ENCODE measurements around the gene TUBB4B.

Gene TUBB4B

GRCh38 chr9:137240318-137240840, 708 bp upstream of the TUBB4B start (continued):
- peak; percentile 85 for TF ChIP-seq EGR2 (tag by site-specific recombination; IDR thresholded peaks at IDR 0.05; ENCODE audit: low read depth)

- peak overlapping the region; percentile 89 for H3K27ac ChIP-seq (ENCODE audit: extremely low read depth, low read depth, low read length)
- ChIA-PET POLR2A (interaction anchor here (0.6 to 11.5 kb wide), 56 partner anchors 12 to 514 kb away, joined by 3 to 336 read pairs (median 6); partner anchors contain the start of genes ANAPC2, ARRDC1, CYSRT1 and EXD3), CTCF (interaction anchor here (0.8 to 1.6 kb wide), 5 partner anchors 12 to 212 kb away, joined by 3 to 13 read pairs (median 5); partner anchors contain the start of genes CYSRT1, NELFB and NPDC1)
- H3K4me1 ChIP-seq (ENCODE audit: control insufficient read depth, insufficient read depth, low read length): peaks cover 6% of the 10 kb centered on the region; the same call in 1 of the 2 replicates
- H3K36me3 ChIP-seq (ENCODE audit: control insufficient read depth in 2 of 2, insufficient read depth in 1 of 2, low read length in 2 of 2): peaks cover 0 to 32% of the 10 kb centered on the region in 2 experiments; a peak in 1 of 3 replicates
- H3K4me3 ChIP-seq (ENCODE audit: low read depth, low read length): peak overlapping the region; percentile 83
- H3K9me3 ChIP-seq (ENCODE audit: control insufficient read depth, insufficient read depth, low read depth, low read length): no peaks in the 10 kb centered on the region
- no peak for TF ChIP-seq HOXA7 (CRISPR knock-in tag; IDR thresholded peaks at IDR 0.05; ENCODE audit: borderline replicate concordance)
- no peak for TF ChIP-seq ZNF155 (tag by site-specific recombination; IDR thresholded peaks at IDR 0.05)
- no peak for TF ChIP-seq ZBTB6 (tag by site-specific recombination; IDR thresholded peaks at IDR 0.05)
- TF ChIP-seq ZSCAN16 (tag by site-specific recombination; IDR thresholded peaks at IDR 0.05): no peak
- no peak for TF ChIP-seq MZF1 (tag by site-specific recombination; IDR thresholded peaks at IDR 0.05; ENCODE audit: borderline replicate concordance)
- no peak for TF ChIP-seq ZNF544 (tag by site-specific recombination; IDR thresholded peaks at IDR 0.05)
- TF ChIP-seq ZNF423 (tag by site-specific recombination; IDR thresholded peaks at IDR 0.05): no peak
- no peak for TF ChIP-seq ZNF350 (tag by site-specific recombination; IDR thresholded peaks at IDR 0.05)
- peak; percentile 37 for TF ChIP-seq ZBTB26 (tag by site-specific recombination; optimal IDR thresholded peaks at IDR 0.05)
- no peak for TF ChIP-seq TSHZ1 (tag by site-specific recombination; IDR thresholded peaks at IDR 0.05; ENCODE audit: borderline replicate concordance)
- TF ChIP-seq KLF8 (tag by site-specific recombination; IDR thresholded peaks at IDR 0.05): peak; percentile 57
- no peak for TF ChIP-seq ZBTB49 (tag by site-specific recombination; IDR thresholded peaks at IDR 0.05; ENCODE audit: low read depth)
- TF ChIP-seq ZNF202 (tag by site-specific recombination; IDR thresholded peaks at IDR 0.05; ENCODE audit: borderline replicate concordance): no peak
- no peak for TF ChIP-seq ZNF433 (tag by site-specific recombination; IDR thresholded peaks at IDR 0.05; ENCODE audit: low read depth)
- no peak for TF ChIP-seq ZNF704 (tag by site-specific recombination; IDR thresholded peaks at IDR 0.05)
- TF ChIP-seq ZNF747 (tag by site-specific recombination; IDR thresholded peaks at IDR 0.05): no peak
- TF ChIP-seq ZNF302 (tag by site-specific recombination; IDR thresholded peaks at IDR 0.05; ENCODE audit: low read depth): no peak
- TF ChIP-seq ZNF16 (tag by site-specific recombination; IDR thresholded peaks at IDR 0.05; ENCODE audit: low read depth): no peak
- TF ChIP-seq ZFP41 (tag by site-specific recombination; IDR thresholded peaks at IDR 0.05; ENCODE audit: borderline replicate concordance): no peak
- no peak for TF ChIP-seq GLI4 (tag by site-specific recombination; IDR thresholded peaks at IDR 0.05)
- TF ChIP-seq ZNF664 (tag by site-specific recombination; IDR thresholded peaks at IDR 0.05): no peak
- no peak for TF ChIP-seq ZNF530 (tag by site-specific recombination; IDR thresholded peaks at IDR 0.05; ENCODE audit: low read depth)
- no peak for TF ChIP-seq ZNF223 (tag by site-specific recombination; IDR thresholded peaks at IDR 0.05)
Observed at GRCh38 chr9:137241490-137242268, 592 bp downstream of the TUBB4B start.

Data from HEK293 (cell line).